NCI-H128 (cell line): ENCODE data around the gene TSGA10IP.
A peak's percentile ranks its signal among the peaks of the same experiment; 100 is the strongest.

Experiments
- DNase-seq: peaks from one replicate; lab custom pipeline; 2025; ENCODE audit not compliant: unreplicated experiment; lab: John Stamatoyannopoulos, UW

The TSGA10IP gene

GRCh38 chr11:65945430-65945911, at the start of gene TSGA10IP:
TSS of gene TSGA10IP (plus strand) at chr11:65945480. CDS start at chr11:65945676, 196 bp downstream.
- no peak for DNase-seq

DNA sequence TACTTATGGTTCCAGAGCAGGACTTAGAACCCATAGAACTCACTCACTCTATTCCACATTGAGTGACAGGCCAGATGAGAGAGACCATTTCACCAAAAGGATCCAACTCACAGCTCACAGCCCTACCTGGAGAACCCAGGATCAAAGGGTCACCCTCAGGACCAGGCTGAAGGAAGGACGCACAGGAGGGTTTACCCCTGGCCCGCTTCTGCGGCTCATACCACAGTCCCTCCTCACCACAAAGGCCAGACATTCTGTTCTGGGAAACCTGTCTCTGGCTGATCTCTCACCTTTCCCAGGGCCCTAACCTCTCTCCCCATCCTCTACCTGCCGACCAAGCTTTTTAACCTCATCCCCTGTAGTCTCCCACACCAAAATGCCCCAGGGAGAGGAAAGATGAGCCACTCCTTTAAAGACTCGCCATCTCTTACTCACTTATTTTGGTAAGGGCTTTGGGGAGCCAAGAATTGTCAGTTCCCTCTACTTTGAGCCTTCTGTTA, 49.7 kb upstream of the TSGA10IP start:
- DNase-seq, result no peak

GRCh38 chr11:65896034-65896999, 49.0 kb upstream of the TSGA10IP start:
- no peak for DNase-seq

DNA sequence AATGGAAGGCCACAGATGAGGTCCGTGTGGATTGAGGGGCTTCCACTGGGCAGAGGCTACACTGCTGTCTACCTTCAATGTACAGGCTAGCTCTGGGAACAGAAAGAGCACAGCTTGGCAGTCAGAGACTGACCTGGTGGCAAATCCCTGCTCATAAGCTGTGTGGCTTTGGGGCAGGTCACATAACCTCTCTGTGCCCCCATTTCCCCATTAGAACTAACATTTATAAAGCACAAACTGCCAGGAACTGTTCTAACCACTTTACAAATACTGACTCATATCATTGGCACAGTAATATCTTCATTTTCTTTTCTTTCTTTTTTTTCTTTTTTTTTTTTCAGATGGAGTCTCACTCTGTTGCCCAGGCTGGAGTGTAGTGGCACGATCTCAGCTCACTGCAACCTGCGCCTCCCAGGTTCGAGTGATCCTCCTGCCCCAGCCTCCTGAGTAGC, 48.2 kb upstream of the TSGA10IP start:
- no peak for DNase-seq

DNA sequence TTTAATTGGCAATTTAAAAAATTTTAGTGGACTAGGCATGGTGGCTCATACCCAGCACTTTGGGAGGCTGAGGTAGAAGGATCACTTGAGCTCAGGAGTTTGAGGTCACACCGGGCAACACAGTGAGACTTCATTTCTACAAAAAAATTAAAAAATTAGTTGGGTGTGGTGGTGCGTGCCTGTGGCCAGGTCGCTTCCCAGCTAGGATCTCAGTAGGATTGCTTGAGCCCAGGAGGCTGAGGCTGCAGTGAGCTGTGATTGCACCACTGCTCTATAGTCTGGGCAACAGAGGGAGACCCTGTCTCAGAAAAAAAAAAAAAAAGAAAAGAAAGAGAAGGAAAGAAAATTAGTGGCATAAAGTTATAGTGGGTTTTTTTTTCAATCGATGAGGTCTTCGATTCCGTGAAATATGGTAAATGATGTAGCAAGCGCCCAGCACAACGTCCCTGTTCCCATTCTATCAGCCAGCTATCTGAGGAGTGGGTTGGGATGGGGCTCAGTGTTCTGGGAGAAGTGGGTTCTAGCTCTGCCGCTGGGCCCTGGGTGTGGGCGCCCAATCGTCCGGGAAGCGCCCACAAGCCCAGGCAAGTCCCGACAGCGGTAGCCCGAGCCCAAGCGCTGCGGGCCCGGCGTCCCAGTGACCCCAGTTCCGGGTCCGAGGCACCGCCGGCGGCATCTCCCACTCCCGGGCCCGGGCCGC, 46.5 kb upstream of the TSGA10IP start:
- no peak for DNase-seq

DNA sequence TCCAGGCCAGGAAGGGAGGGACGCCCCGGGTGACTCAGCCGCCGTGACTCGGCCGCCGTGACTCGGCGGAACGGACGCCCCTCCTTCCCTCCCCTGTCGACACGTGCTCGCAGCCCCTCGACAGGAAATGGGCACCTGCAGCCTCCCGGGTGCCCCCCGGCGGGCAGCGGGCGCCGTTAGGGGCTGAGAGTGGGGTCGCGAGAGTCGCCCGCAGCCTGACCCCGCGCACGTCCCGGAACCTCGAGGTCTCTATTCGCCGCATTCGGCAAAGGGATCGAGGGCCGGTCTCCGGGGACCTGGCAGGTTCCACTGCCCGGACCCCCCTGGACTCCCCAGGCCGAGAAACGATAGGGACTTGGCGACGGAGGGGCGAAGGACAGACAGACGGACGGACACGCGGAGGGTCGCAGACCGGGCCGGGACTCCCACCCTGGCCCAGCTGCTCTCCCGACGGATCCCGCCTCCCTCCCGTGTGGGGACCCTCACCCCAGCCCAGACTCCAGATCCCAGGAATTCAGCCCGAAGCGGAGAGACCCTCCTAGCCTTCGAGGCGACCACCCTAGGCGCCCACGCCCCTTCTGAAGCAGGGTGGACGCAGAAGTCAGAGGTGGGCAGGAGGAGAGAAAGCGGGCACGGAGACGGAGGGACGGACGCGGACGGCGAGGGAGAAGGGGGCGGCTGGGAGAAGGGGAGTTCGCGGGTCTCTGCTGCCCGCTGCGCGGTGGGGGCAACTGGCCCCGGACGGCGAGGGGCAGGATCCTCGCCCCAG, 45.7 kb upstream of the TSGA10IP start:
- DNase-seq, result no peak

- DNase-seq, result peak; percentile 59
Measured at GRCh38 chr11:65900125-65900898, 45.0 kb upstream of the TSGA10IP start, which contains the start of gene FOSL1. TSS of gene FOSL1 (minus strand) at chr11:65900388. CDS start at chr11:65900339, 49 bp downstream.

DNA sequence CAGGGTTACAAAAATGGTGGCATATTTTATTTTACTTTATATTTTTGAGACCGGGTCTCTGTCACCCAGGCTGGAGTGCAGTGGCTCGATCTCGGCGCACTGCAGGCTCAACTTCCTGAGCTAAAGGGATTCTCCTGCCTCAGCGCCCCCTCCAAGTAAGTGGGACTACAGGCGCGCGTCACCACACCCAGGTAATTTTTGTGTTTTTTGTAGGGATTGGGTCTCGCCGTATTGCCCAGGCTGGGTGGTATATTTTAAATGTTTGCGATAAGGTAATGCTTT, 44.4 kb upstream of the TSGA10IP start:
- no peak for DNase-seq

DNA sequence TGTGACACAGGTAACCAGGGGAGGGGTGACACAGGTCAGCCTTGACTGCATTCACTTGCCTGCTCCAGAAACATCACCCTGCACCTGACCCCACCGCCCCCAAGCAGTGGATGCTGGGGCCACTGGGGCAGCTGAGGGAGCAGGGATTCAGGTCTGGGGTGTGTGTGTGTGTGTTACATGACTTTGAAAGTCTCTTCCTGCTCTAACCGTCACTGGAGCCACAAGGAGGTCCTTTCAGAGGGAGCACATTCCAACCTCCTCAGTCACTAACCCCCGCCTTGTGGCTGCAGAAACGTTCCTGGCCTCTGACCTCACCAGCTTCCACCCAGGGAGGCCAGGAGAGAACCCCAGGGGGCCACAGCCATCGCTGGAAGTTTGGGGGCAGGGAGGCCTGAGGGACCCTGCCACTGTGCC, 42.2 kb upstream of the TSGA10IP start:
- no peak for DNase-seq

DNA sequence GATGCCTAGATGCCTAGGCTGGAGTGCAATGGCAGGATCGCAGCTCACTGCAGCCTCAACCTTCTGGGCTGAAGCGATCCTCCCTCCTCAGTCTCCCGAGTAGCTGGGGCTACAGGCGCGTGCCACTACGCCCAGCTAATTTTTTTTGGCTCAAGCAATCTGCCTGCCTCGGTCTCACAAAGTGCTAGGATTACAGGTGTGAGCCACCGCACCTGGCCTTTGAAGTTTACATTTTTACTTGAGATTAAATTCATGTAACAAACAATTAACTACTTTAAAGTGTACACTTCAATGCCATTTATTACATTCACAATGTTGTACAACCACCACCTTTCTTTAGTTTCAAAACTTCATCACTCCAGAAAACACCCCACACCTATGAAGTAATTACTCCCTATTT, 41.6 kb upstream of the TSGA10IP start:
- no peak for DNase-seq

- DNase-seq, result no peak
Measured at GRCh38 chr11:65906602-65907001, 38.7 kb upstream of the TSGA10IP start.

GRCh38 chr11:65907878-65908277, 37.4 kb upstream of the TSGA10IP start:
- no peak for DNase-seq

DNA sequence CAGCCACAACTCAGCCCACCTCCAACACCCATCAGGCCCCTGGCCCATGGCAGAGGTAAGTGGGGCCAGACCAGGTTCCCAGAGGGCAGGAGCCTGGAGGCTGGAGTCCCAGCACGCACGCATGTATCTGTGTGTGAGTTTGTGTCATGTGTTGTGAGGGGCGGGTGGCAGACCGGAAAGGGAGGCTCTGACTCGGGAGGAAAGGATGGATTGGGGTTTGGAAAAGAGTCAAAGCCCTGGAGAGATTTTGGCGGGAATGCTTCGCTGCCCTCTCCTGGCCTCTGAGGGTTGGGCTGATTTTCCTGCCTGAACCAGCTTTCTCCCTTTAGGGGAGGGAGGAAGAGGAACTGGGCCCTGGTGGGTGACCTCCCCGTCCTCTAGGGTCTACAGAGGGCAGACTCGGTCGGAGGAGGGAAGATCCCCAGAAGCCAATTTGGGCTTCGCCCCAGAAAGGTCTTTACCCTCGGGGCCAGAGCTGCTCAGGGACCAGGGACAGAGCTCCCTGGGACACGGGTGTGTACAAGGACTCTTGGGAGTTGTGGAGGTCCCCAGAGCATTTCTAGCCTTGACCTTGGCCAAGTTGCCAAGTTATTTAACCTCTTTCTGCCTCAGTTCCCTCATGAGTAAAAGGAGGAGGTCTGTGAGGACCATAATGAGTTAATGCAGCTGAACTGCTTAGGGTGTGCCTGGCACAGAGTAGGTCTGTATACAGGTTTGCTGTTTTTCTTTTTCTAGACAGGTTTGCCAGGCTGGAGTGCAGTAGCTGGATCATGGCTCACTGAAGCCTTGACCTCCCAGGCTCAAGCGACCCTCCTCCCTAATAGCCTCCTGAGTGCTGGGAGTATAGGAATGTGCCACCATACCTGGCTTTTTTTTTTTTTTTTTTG, 33.4 kb upstream of the TSGA10IP start:
- peak; percentile 28 for DNase-seq

GRCh38 chr11:65912845-65913244, 32.4 kb upstream of the TSGA10IP start:
- DNase-seq, result no peak

DNA sequence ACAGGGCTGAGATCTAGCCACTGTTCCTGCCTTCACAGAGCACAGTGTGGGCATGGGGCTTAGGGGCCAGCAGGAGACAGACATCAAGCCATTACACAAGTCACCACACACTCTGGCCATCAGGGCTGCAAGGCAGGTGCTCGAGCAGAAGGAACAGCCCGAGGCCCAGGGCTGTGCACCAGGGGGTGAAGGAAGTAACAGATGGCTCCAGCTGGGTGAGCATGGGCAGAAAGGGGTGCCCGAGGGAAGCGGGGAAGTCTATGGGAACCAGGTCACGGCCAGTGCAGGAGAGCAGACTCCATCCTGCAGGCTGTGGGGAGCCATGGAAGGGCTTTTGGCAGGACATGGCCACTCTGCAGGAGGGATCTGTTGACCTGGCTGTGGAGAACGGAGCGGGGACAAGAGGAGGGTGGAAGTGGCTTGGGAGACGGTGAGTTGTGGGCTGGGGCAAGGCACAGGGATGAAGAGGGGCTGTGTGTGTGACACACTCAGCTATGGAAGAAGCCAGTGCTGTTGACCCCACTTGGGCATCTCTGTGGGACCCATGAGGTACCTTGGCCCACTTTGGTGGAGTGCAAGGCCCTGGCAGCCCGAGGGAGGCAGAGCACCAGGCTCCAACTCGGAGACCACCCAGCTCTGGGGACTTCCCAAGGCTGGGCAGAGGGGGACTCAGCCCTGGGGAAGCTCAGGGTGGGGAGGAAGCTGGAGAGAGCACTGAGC, 30.0 kb upstream of the TSGA10IP start:
- no peak for DNase-seq

GRCh38 chr11:65915821-65916251, 29.4 kb upstream of the TSGA10IP start:
- DNase-seq, result no peak

GRCh38 chr11:65916391-65916790, 28.9 kb upstream of the TSGA10IP start:
- no peak for DNase-seq

GRCh38 chr11:65917077-65917433, 28.2 kb upstream of the TSGA10IP start:
- no peak for DNase-seq
